Daoy (cell line): ENCODE results near the gene CEPT1. TPM values are rescaled to one million over a fixed set of nuclear protein-coding genes. Genes with fewer than 3 reads are reported as not detected.
"Not testable (repeated sequence)": the region's sequence is repeated elsewhere in the genome, so short reads cannot be mapped to it uniquely, and the experiment has no call there.

ENCODE experiments used
- DNase-seq: peaks from one replicate; pipeline ENCODE4 v3.0.0-alpha.2; 2015; ENCODE audit warnings: low read depth
- total RNA-seq: library from RNA; depleted of rRNA; stranded (reverse); fragments of >200 nt; shearing (Covaris generic); gene quantifications from 2 replicates; pipeline ENCODE4 v1.2.3, GENCODE V29; 2014; rRNA removed

CEPT1 gene
- 36.5 and 36.7 TPM in 2 replicates for total RNA-seq

GRCh38 chr1:111139956-111140679 is at the start of gene CEPT1, which contains the start of gene DRAM2:
TSS of gene CEPT1 (plus strand) at chr1:111140223. CDS start at chr1:111147715, 7,492 bp downstream.
TSS of gene DRAM2 (minus strand) at chr1:111140093. CDS start at chr1:111131554, 8,539 bp downstream.
- DNase-seq: peak; percentile 99

- not testable (repeated sequence) for DNase-seq
Observed at GRCh38 chr1:111095421-111095820, 44.6 kb upstream of the CEPT1 start.

- no peak for DNase-seq
Observed at GRCh38 chr1:111097356-111098099, 42.5 kb upstream of the CEPT1 start.

GRCh38 chr1:111099289-111099688 is 40.7 kb upstream of the CEPT1 start:
- no peak for DNase-seq

- DNase-seq: no peak
Observed at GRCh38 chr1:111101854-111102642, 38.0 kb upstream of the CEPT1 start.

- no peak for DNase-seq
Observed at GRCh38 chr1:111104981-111105380, 35.0 kb upstream of the CEPT1 start.

- DNase-seq: no peak
Observed at GRCh38 chr1:111110197-111110899, 29.7 kb upstream of the CEPT1 start.

GRCh38 chr1:111116496-111116895 is 23.5 kb upstream of the CEPT1 start:
- DNase-seq: no peak

- DNase-seq: no peak
Observed at GRCh38 chr1:111126354-111126753, 13.7 kb upstream of the CEPT1 start.

- DNase-seq: no peak
Observed at GRCh38 chr1:111127923-111128643, 11.9 kb upstream of the CEPT1 start.

GRCh38 chr1:111129376-111129775 is 10.6 kb upstream of the CEPT1 start:
- no peak for DNase-seq

GRCh38 chr1:111131693-111132092 is 8.3 kb upstream of the CEPT1 start:
- no peak for DNase-seq

GRCh38 chr1:111133866-111134265 is 6.2 kb upstream of the CEPT1 start:
- no peak for DNase-seq

GRCh38 chr1:111139324-111139955 is 583 bp upstream of the CEPT1 start:
- DNase-seq: peak; percentile 77

- DNase-seq: peak; percentile 75
Observed at GRCh38 chr1:111140680-111140967, 601 bp downstream of the CEPT1 start.

GRCh38 chr1:111141245-111142220 is 1.5 kb downstream of the CEPT1 start:
- DNase-seq: no peak

GRCh38 chr1:111142356-111142975 is 2.4 kb downstream of the CEPT1 start:
- no peak for DNase-seq

- no peak for DNase-seq
Observed at GRCh38 chr1:111145542-111145941, 5.5 kb downstream of the CEPT1 start.
